HG03103 (cell line): ENCODE data around the gene TSSK1B.
"Not testable (repeated sequence)": the region's sequence is repeated elsewhere in the genome, so short reads cannot be mapped to it uniquely, and the experiment has no call there.

Experiments used
- ATAC-seq: cut with Tn5 transposase; IDR thresholded peaks from one replicate; pipeline ENCODE4 v1.9.1; 2021; ENCODE audit warnings: low read depth; ENCODE audit not compliant: unreplicated experiment

The TSSK1B gene

GRCh38 chr5:113404269-113404668 lies 30.5 kb downstream of the TSSK1B start:
- no peak for ATAC-seq

GRCh38 chr5:113397986-113398385 lies 36.8 kb downstream of the TSSK1B start:
- ATAC-seq = not testable (repeated sequence)

GRCh38 chr5:113397046-113397445 lies 37.7 kb downstream of the TSSK1B start:
- no peak for ATAC-seq

GRCh38 chr5:113394658-113395057 lies 40.1 kb downstream of the TSSK1B start:
- no peak for ATAC-seq

GRCh38 chr5:113390224-113390623 lies 44.6 kb downstream of the TSSK1B start:
- no peak for ATAC-seq

GRCh38 chr5:113389116-113389515 lies 45.7 kb downstream of the TSSK1B start:
- no peak for ATAC-seq

GRCh38 chr5:113387844-113388243 lies 46.9 kb downstream of the TSSK1B start:
- ATAC-seq = no peak

GRCh38 chr5:113384782-113385285 lies 50.0 kb downstream of the TSSK1B start:
- no peak for ATAC-seq

GRCh38 chr5:113382731-113383130 lies 52.1 kb downstream of the TSSK1B start:
- no peak for ATAC-seq
